ENCODE data around the gene AMBRA1. TPM values are rescaled to one million over a fixed set of nuclear protein-coding genes. Genes with fewer than 3 reads are reported as not detected.
A peak's percentile ranks its signal among the peaks of the same experiment; 100 is the strongest.
"Not testable (repeated sequence)": the region's sequence is repeated elsewhere in the genome, so short reads cannot be mapped to it uniquely, and the experiment has no call there.

The AMBRA1 gene
- polyA plus RNA-seq, 3 donors from 2014 or later: 5.3 to 12.8 (median 7.4) TPM

DNA sequence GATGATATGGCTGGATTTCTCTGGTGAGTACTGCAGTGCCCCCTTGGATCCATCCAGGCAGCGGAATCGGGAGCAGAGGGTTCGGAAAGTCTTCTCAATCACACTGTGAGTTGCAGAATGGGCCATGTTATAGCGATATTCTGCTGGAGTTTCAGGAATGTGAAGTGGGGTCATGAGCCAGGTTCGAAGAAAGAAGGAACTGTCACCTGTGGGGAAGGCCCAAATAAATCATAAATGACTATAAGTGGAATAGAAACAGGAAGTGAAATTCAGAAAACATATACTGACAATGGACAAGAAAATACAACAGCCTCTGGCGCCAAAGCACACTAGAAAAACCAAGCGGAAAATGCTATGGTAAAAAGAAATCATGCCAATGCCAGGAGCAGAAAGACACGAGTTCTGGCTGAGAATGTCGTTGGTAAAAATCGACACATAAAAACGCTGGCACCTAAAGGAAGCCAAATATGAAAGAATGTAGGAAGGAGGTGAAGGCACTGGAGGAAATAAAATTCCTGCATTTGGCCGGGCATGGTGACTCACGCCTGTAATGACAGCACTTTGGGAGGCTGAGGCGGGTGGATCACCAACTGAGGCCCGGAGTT lies 10.0 kb upstream of the AMBRA1 start:
- Mint-ChIP-seq H3K27me3 (ENCODE audit: low read depth in 3 of 3) (peaks cover 0 to 3% (median 0%) of the 10 kb centered on the region in 3 donors), H3K36me3 (peaks cover 0 to 11% (median 0%) of the 10 kb centered on the region in 3 donors), H3K4me3 (no peak overlapping the region), H3K9me3 (no peaks in the 10 kb centered on the region), H3K27ac (no peak overlapping the region), H3K4me1 (no peaks in the 10 kb centered on the region)
- no peak for DNase-seq

GRCh38 chr11:46601129-46601528 lies 7.3 kb upstream of the AMBRA1 start:
- Mint-ChIP-seq H3K9me3 (no peaks in the 10 kb centered on the region), H3K4me1 (no peaks in the 10 kb centered on the region), H3K4me3 (no peak overlapping the region), H3K27me3 (ENCODE audit: low read depth in 3 of 3) (no peaks in the 10 kb centered on the region), H3K27ac (no peak overlapping the region), H3K36me3 (peaks cover 0 to 5% (median 0%) of the 10 kb centered on the region in 3 donors)
- no peak for DNase-seq

DNA sequence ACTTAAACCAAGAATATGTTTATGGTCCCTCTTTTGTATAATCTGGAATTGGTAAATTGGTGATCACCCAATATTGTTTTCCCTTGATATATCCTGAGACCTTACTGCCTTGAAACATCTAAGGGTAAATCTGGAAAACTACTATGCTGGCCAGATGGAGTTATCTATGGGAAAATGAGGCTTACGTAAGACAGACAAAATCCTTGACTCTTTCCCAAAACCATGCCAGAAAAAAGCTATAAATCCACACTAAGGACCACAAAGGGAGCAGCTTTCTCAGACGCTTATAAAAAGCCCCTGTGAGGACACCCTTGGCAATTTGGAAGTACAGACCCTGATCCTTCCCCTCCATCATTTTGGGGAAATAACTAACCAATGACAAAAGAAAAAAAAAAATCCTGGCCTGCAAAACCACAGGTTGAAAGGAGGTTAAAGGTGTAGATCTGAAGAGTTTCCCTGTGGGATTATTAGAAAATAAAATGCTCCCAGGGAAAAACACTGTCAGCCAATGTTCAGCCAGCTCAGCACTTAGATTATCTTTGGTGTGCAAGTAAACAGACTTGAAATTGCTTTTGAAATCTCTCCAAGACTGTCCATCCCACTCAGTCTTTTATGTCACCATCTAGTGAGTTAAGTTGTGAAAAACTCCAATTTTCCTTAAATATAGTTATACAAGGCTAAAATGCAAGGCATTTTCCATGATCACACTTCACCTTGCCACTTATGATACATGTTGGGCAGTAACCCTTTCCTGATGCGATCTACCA lies 6.6 kb upstream of the AMBRA1 start:
- Mint-ChIP-seq H3K36me3 (peaks cover 0 to 5% (median 0%) of the 10 kb centered on the region in 3 donors), H3K27ac (peak overlapping the region in 1 of 6 donors; percentile 29), H3K4me3 (no peak overlapping the region), H3K9me3 (no peaks in the 10 kb centered on the region), H3K27me3 (ENCODE audit: low read depth in 3 of 3) (no peaks in the 10 kb centered on the region), H3K4me1 (no peaks in the 10 kb centered on the region)
- no peak for DNase-seq

- Mint-ChIP-seq H3K27ac (peak overlapping the region in 1 of 6 donors; percentile 29), H3K36me3 (peaks cover 0 to 5% (median 0%) of the 10 kb centered on the region in 3 donors), H3K27me3 (ENCODE audit: low read depth in 3 of 3) (no peaks in the 10 kb centered on the region), H3K9me3 (no peaks in the 10 kb centered on the region), H3K4me3 (no peak overlapping the region), H3K4me1 (no peaks in the 10 kb centered on the region)
- no peak for DNase-seq
These were observed 5.7 kb upstream of the AMBRA1 start for GRCh38 chr11:46599340-46600193.

- no peak for DNase-seq
- Mint-ChIP-seq H3K4me3 (no peak overlapping the region), H3K9me3 (no peaks in the 10 kb centered on the region), H3K36me3 (peaks cover 0 to 5% (median 0%) of the 10 kb centered on the region in 3 donors), H3K27me3 (ENCODE audit: low read depth in 3 of 3) (peaks cover 0 to 3% (median 3%) of the 10 kb centered on the region in 3 donors), H3K4me1 (peaks cover 17 to 18% of the 10 kb centered on the region in 2 donors), H3K27ac (no peak overlapping the region)
These were observed 3.9 kb upstream of the AMBRA1 start for GRCh38 chr11:46597609-46598219.

GRCh38 chr11:46597155-46597554 lies 3.3 kb upstream of the AMBRA1 start:
- peaks cover 23% of the 10 kb centered on the region in 2 donors for H3K4me1 Mint-ChIP-seq
- no peaks in the 10 kb centered on the region for H3K9me3 Mint-ChIP-seq
- H3K27me3 Mint-ChIP-seq (ENCODE audit: low read depth in 3 of 3): peaks cover 0 to 3% (median 3%) of the 10 kb centered on the region in 3 donors
- no peak overlapping the region for H3K27ac Mint-ChIP-seq
- H3K36me3 Mint-ChIP-seq: peaks cover 0 to 5% (median 0%) of the 10 kb centered on the region in 3 donors
- DNase-seq: no peak
- H3K4me3 Mint-ChIP-seq: no peak overlapping the region

GRCh38 chr11:46594785-46595184 lies 962 bp upstream of the AMBRA1 start:
- Mint-ChIP-seq H3K27me3 (ENCODE audit: low read depth in 3 of 3) (peaks cover 0 to 3% (median 3%) of the 10 kb centered on the region in 3 donors), H3K36me3 (peaks cover 0 to 2% (median 0%) of the 10 kb centered on the region in 3 donors), H3K27ac (peak overlapping the region in 3 of 6 donors; percentile 87 to 92 (median 92)), H3K4me1 (peaks cover 39 to 42% of the 10 kb centered on the region in 2 donors), H3K9me3 (no peaks in the 10 kb centered on the region), H3K4me3 (peak overlapping the region in 2 of 5 donors; percentile 95 to 99)
- DNase-seq: no peak

- no peaks in the 10 kb centered on the region for H3K36me3 Mint-ChIP-seq
- peaks cover 0 to 3% (median 3%) of the 10 kb centered on the region in 3 donors for H3K27me3 Mint-ChIP-seq (ENCODE audit: low read depth in 3 of 3)
- H3K4me1 Mint-ChIP-seq: peaks cover 41 to 46% of the 10 kb centered on the region in 2 donors
- DNase-seq: no peak
- H3K27ac Mint-ChIP-seq: peak overlapping the region; percentile 87 to 95 (median 92)
- peak overlapping the region; percentile 95 to 99 (median 98) for H3K4me3 Mint-ChIP-seq
- H3K9me3 Mint-ChIP-seq: no peaks in the 10 kb centered on the region
These were observed 514 bp upstream of the AMBRA1 start for GRCh38 chr11:46594374-46594700.

DNA sequence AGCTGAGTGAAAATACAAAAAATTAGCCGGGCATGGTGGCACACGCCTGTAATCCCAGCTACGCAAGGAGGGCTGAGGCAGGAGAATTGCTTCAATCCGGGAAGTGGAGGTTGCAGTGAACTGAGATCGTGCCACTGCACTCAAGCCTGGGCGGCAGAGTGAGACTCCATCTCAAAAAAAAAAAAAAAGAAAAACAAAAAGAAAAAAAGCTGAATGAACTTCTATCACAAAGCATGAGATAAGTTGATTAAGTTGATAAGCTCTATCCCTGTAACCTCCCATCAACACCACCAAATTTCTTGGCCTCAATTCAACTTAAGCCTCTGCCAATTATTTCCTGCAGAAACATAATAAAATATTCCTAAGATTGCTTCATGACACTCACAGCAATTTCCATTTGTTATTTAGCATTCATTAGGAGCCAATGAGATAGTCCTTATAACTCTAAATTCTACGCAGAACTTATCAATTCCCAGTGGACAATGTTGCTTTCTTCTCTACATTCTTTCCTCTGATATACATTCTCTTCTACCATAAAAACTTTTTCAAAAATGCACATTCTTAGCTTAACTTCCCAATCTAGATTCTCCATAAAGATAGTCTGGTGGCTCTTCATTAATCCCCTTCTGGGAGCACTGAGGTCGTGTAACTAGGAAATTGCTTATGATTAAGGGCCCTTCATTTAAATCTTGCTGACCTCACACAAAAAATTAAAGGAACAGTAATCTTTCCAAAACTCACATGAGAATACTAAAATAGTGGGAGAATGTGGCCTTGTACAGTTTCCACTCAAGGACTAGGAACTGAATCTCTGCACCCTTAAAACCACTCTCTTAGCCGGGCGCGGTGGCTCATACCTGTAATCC lies 2.9 kb downstream of the AMBRA1 start:
- peak overlapping the region; percentile 0 to 62 (median 34) for H3K27ac Mint-ChIP-seq
- no peaks in the 10 kb centered on the region for H3K9me3 Mint-ChIP-seq
- peak overlapping the region; percentile 46 to 68 (median 58) for H3K4me3 Mint-ChIP-seq
- peaks cover 52 to 74% of the 10 kb centered on the region in 2 donors for H3K4me1 Mint-ChIP-seq
- no peak for DNase-seq
- H3K27me3 Mint-ChIP-seq (ENCODE audit: low read depth in 3 of 3): peaks cover 0 to 4% (median 3%) of the 10 kb centered on the region in 3 donors
- H3K36me3 Mint-ChIP-seq: no peaks in the 10 kb centered on the region

GRCh38 chr11:46588915-46589314 lies 4.9 kb downstream of the AMBRA1 start:
- no peaks in the 10 kb centered on the region for H3K36me3 Mint-ChIP-seq
- H3K27ac Mint-ChIP-seq: peak overlapping the region in 2 of 6 donors; percentile 34 to 75
- peaks cover 47 to 68% of the 10 kb centered on the region in 2 donors for H3K4me1 Mint-ChIP-seq
- H3K4me3 Mint-ChIP-seq: no peak overlapping the region
- no peak for DNase-seq
- H3K9me3 Mint-ChIP-seq: no peaks in the 10 kb centered on the region
- H3K27me3 Mint-ChIP-seq (ENCODE audit: low read depth in 3 of 3): peaks cover 0 to 6% (median 6%) of the 10 kb centered on the region in 3 donors

GRCh38 chr11:46588131-46588530 lies 5.7 kb downstream of the AMBRA1 start:
- no peak overlapping the region for H3K4me3 Mint-ChIP-seq
- no peak for DNase-seq
- peaks cover 39 to 61% of the 10 kb centered on the region in 2 donors for H3K4me1 Mint-ChIP-seq
- H3K27ac Mint-ChIP-seq: peak overlapping the region in 2 of 6 donors; percentile 0 to 29
- H3K36me3 Mint-ChIP-seq: no peaks in the 10 kb centered on the region
- H3K9me3 Mint-ChIP-seq: no peaks in the 10 kb centered on the region
- H3K27me3 Mint-ChIP-seq (ENCODE audit: low read depth in 3 of 3): peaks cover 0 to 4% (median 3%) of the 10 kb centered on the region in 3 donors

DNA sequence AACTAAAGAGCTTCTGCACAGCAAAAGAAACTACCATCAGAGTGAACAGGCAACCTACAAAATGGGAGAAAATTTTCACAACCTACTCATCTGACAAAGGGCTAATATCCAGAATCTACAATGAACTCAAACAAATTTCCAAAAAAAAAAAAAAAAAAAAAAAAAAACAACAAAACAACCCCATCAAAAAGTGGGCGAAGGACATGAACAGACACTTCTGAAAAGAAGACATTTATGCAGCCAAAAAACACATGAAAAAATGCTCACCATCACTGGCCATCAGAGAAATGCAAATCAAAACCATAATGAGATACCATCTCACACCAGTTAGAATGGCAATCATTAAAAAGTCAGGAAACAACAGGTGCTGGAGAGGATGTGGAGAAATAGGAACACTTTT lies 10.3 kb downstream of the AMBRA1 start:
- H3K4me1 Mint-ChIP-seq: peaks cover 28 to 58% of the 10 kb centered on the region in 2 donors
- H3K27me3 Mint-ChIP-seq (ENCODE audit: low read depth in 3 of 3); H3K36me3 Mint-ChIP-seq; DNase-seq; H3K27ac Mint-ChIP-seq; H3K4me3 Mint-ChIP-seq; H3K9me3 Mint-ChIP-seq: not testable (repeated sequence)

Data from immature natural killer cell (primary cell).